Measurements from ENCODE around the gene RNF166. TPM values are rescaled to one million over a fixed set of nuclear protein-coding genes. Genes with fewer than 3 reads are reported as not detected.

Gene RNF166
- total RNA-seq, 4 donors from 2014 or later, result 22.9 to 32.5 (median 26.1) TPM

DNA sequence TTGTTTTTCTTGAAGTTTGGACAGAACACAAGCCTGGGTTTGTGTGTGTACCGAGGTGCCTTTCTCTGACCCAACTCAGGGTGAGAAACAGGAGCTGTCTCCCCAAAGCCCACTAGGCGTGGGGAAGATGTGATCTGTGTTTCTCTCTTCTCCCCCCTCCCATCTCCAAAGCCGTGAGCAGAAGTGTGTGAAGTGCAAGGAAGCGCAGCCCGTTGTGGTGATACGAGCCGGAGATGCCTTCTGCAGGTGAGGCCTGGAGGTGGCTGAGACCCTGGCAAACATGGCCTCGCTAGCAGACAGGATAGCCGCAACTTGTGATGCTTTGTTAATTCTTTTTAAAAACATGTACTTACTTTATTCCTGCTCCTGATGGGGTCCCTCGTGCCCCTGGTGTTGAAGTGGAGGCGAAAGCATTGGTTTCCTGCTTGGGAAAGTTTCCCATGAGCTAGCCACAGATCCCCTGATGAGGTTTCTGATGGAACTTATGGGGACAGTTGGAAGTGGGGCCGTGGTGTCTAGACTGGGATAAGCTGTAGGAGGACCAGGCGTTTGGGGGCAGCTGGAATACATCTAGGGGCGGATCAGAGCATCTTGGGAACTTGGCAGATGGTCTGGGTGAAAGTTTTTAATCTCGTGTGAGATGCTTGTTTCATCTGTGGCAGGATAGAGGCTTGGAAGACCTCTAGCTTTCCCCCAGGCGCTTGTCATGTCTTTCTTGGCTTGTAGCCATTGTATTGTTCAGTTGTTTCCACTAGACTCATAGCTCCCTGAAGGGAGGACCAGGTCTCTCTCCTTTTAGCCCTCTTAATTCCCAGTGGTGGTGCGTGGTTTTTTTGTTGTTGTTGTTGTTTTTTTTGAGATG is 988 bp upstream of the RNF166 start:
- peak overlapping the region; percentile 68 to 99 (median 81) for H3K4me3 ChIP-seq
- ATAC-seq (no peak), DNase-seq (no peak)
- H3K27ac ChIP-seq, result peak overlapping the region; percentile 80 to 95 (median 88)
- TF ChIP-seq, protein P1, sequence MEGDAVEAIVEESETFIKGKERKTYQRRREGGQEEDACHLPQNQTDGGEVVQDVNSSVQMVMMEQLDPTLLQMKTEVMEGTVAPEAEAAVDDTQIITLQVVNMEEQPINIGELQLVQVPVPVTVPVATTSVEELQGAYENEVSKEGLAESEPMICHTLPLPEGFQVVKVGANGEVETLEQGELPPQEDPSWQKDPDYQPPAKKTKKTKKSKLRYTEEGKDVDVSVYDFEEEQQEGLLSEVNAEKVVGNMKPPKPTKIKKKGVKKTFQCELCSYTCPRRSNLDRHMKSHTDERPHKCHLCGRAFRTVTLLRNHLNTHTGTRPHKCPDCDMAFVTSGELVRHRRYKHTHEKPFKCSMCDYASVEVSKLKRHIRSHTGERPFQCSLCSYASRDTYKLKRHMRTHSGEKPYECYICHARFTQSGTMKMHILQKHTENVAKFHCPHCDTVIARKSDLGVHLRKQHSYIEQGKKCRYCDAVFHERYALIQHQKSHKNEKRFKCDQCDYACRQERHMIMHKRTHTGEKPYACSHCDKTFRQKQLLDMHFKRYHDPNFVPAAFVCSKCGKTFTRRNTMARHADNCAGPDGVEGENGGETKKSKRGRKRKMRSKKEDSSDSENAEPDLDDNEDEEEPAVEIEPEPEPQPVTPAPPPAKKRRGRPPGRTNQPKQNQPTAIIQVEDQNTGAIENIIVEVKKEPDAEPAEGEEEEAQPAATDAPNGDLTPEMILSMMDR (IDR thresholded peaks at IDR 0.05 in 4 of 5, conservative IDR thresholded peaks at IDR 0.05 in 1 of 5), result no peak
- no peak for TF ChIP-seq POLR2A (IDR thresholded peaks at IDR 0.05)
- in situ Hi-C loops (cut with MboI; ENCODE audit: low sequenced_read_pairs in 4 of 4) (loop anchor here in 1 of 4 donors (10.0 kb wide), 1 partner anchor 132 kb away; the partner anchor contains the start of gene ZC3H18), intact Hi-C loops (cut with DNase I; ENCODE audit: low total_unique reads) (loop anchor here (1.0 to 10.0 kb wide), 4 partner anchors 20 to 148 kb away; partner anchors contain the start of genes GALNS, MVD, SNAI3 and TRAPPC2L)
- no peaks in the 10 kb centered on the region for H3K9me3 ChIP-seq
- no peaks in the 10 kb centered on the region for H3K36me3 ChIP-seq
- H3K27me3 ChIP-seq, result no peaks in the 10 kb centered on the region
- peaks cover 19 to 33% of the 10 kb centered on the region in 2 donors for H3K4me1 ChIP-seq

DNA sequence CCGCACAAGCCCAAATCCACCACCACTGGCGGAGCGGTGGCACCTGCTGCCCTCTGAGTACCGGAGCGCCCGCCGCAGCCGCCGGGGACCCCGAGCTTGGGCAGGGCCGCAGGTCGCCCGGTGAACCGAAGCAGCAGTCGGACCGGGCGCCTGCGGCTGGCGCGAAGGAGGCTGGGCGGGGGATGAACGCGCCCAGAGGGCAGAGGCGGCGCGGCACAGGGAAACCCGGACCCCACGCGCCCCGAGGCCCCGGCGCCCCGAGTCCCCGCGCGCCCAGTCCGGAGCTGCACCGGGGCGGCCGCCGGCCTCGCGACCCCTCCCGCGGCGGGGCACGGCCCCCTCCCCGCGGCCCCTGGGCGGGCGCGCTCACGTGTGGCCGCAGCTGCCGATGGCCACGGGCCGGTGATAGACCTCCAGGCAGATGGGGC is 393 bp downstream of the RNF166 start:
- DNase-seq (no peak), ATAC-seq (peak; percentile 60 to 61)
- H3K4me3 ChIP-seq, result peak overlapping the region; percentile 68 to 99 (median 81)
- no peaks in the 10 kb centered on the region for H3K36me3 ChIP-seq
- TF ChIP-seq, protein P1 (IDR thresholded peaks at IDR 0.05 in 4 of 5, conservative IDR thresholded peaks at IDR 0.05 in 1 of 5), result no peak
- no peak for TF ChIP-seq POLR2A (IDR thresholded peaks at IDR 0.05)
- H3K27me3 ChIP-seq, result no peaks in the 10 kb centered on the region
- H3K27ac ChIP-seq, result peak overlapping the region; percentile 80 to 95 (median 88)
- H3K4me1 ChIP-seq, result peaks cover 26 to 33% of the 10 kb centered on the region in 2 donors
- no peaks in the 10 kb centered on the region for H3K9me3 ChIP-seq
- intact Hi-C loops (cut with DNase I; ENCODE audit: low total_unique reads) (loop anchor here (1.0 to 10.0 kb wide), 4 partner anchors 19 to 149 kb away; partner anchors contain the start of genes GALNS, MVD, SNAI3 and TRAPPC2L), in situ Hi-C loops (cut with MboI; ENCODE audit: low sequenced_read_pairs in 4 of 4) (loop anchor here in 1 of 4 donors (10.0 kb wide), 1 partner anchor 131 kb away; the partner anchor contains the start of gene ZC3H18)

DNA sequence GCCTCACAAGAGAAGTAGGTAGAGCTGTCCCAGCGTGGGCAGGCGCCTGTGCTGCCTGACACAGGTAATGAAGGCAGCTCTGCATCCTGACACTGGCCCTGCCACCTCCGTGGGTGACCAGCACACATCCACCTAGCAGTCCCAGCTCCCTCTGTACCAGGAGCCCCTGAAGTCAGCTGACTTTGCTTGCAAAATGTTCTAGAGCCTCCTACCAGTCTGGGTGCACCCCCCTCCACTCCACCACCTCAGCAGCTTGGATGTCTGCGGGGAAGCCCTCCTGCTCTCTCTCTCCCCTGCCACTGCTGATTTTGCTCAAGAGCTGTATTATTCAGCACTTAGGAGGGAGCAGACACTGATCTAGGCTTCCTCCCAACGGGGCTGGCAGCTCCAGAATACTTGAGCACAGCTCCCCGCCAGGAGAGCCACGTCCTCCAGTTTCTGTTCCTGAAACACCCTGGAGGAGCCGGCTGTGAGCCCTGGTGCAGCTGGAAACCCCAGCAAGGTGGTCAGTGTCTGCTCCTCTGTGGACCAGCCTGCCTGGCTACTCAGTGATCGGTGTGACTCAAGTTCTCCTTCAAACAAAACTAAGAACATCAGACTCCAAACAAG is 1.0 kb downstream of the RNF166 start:
- H3K9me3 ChIP-seq, result no peaks in the 10 kb centered on the region
- H3K27me3 ChIP-seq, result no peaks in the 10 kb centered on the region
- peak overlapping the region; percentile 80 to 95 (median 88) for H3K27ac ChIP-seq
- intact Hi-C loops (cut with DNase I; ENCODE audit: low total_unique reads), result loop anchor here (10.0 kb wide), 1 partner anchor 150 kb away; the partner anchor contains the start of genes GALNS and TRAPPC2L
- in situ Hi-C loops (cut with MboI; ENCODE audit: low sequenced_read_pairs in 4 of 4), result loop anchor here in 1 of 4 donors (10.0 kb wide), 1 partner anchor 130 kb away; the partner anchor contains the start of gene ZC3H18
- H3K36me3 ChIP-seq, result no peaks in the 10 kb centered on the region
- peaks cover 26 to 33% of the 10 kb centered on the region in 2 donors for H3K4me1 ChIP-seq
- peak in 1 of 2 donors; percentile 23 for TF ChIP-seq POLR2A (IDR thresholded peaks at IDR 0.05)
- TF ChIP-seq, protein P1 (IDR thresholded peaks at IDR 0.05 in 4 of 5, conservative IDR thresholded peaks at IDR 0.05 in 1 of 5), result no peak
- DNase-seq (no peak), ATAC-seq (no peak)
- H3K4me3 ChIP-seq, result peak overlapping the region; percentile 68 to 99 (median 81)

DNA sequence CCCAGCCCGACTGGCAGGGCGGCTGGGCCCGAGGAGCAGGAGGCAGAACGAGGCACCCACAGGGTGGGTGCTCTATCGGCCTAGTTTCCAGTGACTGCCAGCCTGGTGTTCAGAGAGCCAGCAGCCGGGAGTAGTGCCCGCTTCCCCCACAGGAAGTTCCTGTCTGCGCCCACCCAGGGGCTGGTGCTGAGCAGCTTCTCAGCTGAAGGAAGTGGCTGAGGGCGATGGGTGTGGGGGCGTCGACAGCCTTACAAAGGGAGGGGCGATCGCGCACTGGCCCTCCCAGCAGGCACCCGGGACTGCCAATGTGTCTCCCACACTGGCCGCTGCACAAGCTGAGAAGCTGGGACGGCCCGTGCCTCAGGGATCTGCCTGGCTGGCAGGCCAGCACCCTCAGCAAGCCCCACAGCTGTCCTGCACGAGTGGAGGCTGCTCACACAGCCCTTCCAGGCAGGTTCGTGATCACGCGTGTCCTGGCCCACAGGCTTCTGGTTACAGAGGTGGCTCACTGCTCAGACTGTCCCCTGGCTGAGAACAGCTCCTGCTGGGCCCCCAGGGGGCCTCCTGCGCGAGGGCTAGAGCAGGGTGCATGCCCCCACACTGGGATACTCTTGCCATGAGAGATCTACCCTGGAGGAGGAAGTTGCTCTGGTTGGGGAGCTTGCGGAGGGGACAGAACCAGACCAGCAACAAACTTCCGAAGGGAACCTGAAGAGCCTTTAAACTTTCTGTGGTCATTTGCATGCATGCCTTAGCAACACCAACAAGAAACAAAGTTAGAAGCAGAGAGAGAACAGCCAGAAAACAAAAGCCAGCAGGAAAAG is 2.5 kb downstream of the RNF166 start:
- no peak for TF ChIP-seq POLR2A (IDR thresholded peaks at IDR 0.05)
- TF ChIP-seq, protein P1 (IDR thresholded peaks at IDR 0.05 in 4 of 5, conservative IDR thresholded peaks at IDR 0.05 in 1 of 5), result no peak
- peaks cover 0 to 8% of the 10 kb centered on the region in 2 donors for H3K36me3 ChIP-seq
- intact Hi-C loops (cut with DNase I; ENCODE audit: low total_unique reads) (loop anchor here (10.0 kb wide), 1 partner anchor 151 kb away; the partner anchor contains the start of genes GALNS and TRAPPC2L), in situ Hi-C loops (cut with MboI; ENCODE audit: low sequenced_read_pairs in 4 of 4) (loop anchor here in 1 of 4 donors (10.0 kb wide), 1 partner anchor 129 kb away; the partner anchor contains the start of gene ZC3H18)
- peaks cover 26 to 33% of the 10 kb centered on the region in 2 donors for H3K4me1 ChIP-seq
- DNase-seq (no peak), ATAC-seq (no peak)
- H3K27ac ChIP-seq, result peak overlapping the region in 1 of 4 donors; percentile 71
- H3K4me3 ChIP-seq, result peak overlapping the region in 1 of 4 donors; percentile 10
- no peaks in the 10 kb centered on the region for H3K27me3 ChIP-seq
- no peaks in the 10 kb centered on the region for H3K9me3 ChIP-seq
